HG03280 (cell line): ENCODE measurements around the gene APOBR.
"Not testable (repeated sequence)": the region's sequence is repeated elsewhere in the genome, so short reads cannot be mapped to it uniquely, and the experiment has no call there.

Experiments
- ATAC-seq: cut with Tn5 transposase; IDR thresholded peaks from one replicate; pipeline ENCODE4 v1.9.1; 2021; ENCODE audit warnings: mild to moderate bottlenecking, moderate library complexity; ENCODE audit not compliant: unreplicated experiment

Gene APOBR, protein sequence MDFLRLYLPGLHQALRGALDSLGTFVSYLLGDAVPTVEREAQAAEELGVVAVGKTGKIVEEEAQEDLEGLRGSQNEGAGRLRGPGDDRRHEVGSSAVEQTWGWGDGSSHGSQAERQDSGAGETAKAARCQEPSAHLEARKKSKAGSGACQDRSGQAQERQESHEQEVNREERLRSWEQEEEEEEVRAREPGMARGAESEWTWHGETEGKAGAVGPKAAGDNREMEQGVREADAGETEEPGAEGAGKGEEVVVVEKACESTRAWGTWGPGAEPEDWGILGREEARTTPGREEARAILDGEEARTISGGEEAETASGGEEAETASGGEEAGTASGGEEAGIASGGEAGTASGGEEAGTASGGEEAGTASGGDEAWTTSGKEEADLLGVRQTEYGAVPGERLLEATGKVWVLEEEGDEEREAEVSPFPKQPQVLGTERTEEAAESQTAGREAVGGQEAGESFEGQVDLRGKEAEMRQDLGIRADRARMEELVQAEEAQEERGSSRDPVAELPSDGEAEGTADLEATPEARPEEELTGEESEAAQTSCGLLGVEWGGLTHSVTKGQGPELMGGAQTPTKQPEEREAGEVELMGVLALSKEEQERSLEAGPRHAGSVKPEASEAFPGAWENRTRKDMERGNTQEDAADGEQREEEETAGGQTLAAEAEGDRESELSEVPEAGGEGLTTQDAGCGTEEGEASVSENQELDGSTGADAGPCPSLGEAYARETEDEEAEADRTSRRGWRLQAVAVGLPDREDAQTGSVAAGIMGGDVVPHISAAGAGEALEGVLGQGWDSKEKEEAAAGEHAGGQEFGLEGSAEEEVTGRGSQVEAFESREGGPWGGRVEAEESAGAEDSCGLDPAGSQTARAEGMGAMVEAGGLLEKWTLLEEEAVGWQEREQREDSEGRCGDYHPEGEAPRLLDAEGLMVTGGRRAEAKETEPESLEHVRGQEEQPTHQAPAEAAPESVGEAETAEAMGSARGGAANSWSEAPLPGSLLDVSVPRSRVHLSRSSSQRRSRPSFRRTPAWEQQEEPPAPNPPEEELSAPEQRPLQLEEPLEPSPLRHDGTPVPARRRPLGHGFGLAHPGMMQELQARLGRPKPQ

GRCh38 chr16:28494121-28494851 lies at the start of gene APOBR:
Gene APOBR, plus strand, starts transcription at chr16:28494643. Its CDS starts 39 bp downstream, at chr16:28494682.
- no peak for ATAC-seq

DNA sequence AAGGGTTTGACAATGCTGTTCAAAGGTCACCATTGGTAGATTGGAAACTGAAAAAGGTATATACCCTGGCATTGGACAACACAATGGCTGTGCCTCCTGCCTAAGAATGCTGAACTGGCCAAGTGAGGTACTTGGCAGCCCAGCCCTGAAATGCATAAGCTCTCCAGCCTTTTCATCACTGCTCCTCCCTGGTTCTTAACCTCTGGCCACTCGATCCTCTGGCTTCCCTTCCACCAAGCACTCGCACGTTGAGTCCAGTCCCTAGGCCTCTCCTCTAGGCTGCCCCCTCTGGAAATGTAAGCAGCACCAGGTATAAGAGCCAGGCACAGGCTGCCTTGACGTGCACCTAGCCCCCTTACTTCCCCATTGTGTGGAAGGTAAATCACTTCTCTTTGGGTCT lies 48.1 kb upstream of the APOBR start:
- not testable (repeated sequence) for ATAC-seq

GRCh38 chr16:28447081-28447480 lies 47.4 kb upstream of the APOBR start:
- not testable (repeated sequence) for ATAC-seq

- ATAC-seq: no peak
These were observed 20.7 kb upstream of the APOBR start for GRCh38 chr16:28473714-28474265.

DNA sequence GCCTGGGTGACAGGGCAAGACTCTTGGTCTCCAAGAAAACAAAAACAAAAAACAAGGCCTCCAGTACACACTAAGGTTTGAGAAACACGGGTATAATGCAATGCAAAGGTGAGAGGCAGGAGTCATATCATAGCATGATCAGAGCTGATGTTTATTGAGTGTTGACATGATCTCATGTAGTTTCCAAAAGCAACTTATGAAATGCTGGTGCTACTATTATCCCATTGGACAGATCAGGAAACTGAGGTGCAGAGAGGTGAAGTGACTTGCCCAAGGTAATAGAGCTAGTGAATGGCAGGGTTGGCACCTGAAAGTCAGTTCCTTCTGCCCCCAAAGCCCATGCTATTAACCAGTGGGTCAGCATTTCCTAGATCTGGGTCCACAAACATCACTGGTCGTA lies 19.2 kb upstream of the APOBR start:
- ATAC-seq: no peak

DNA sequence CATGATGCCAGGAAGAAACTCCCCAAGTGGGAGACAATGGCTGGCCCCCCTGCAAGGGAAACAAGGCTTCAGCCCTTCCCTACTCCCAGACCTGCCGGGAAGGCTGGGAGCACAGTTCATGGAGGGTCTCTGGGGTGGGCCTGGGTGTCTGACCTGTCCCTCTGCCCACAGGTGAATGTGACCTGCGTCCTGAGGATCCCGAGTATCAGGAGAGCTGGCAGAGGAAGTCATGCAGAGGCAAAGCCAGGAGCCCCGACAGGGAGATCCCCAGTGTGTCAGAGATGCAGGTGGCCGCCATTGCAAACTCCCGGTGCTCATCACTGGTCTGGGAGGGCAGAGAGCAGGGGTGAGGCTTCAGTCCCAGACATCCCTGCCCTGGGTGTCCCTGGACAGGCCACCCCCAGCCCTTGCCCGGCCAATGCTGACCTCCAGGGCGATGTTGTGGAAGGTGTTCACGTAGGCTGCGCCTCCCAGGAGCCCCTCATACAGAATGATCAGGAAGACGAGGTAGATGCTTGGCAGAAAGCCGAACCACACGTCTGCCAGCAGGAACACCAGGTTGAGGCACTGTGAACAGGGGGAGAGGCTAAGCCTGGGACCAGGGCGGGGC lies 17.0 kb upstream of the APOBR start:
- ATAC-seq: no peak

- ATAC-seq: no peak
These were observed 15.8 kb upstream of the APOBR start for GRCh38 chr16:28478506-28479180.

DNA sequence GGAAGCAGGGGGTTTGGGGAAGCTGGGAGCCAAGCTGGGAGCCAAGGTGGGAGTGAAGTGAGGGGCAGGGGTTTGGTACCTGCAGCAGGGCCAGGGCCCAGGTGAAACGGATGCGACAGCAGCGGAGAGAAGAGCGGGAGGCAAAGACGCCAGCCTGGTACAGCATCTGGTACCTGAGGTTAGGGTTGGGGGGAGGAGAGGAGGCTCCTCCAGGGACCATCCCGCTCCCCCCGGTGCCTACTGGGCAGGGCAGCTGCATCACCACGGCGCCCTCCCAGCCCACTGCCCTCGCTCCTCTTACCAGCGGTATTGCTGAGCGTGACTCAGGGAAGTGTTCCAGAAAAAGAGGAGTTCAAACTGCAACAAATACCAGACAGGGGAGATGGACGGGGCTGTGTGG lies 12.4 kb upstream of the APOBR start:
- no peak for ATAC-seq

- ATAC-seq: not testable (repeated sequence)
These were observed 11.1 kb upstream of the APOBR start for GRCh38 chr16:28483361-28483760.

- no peak for ATAC-seq
These were observed 8.2 kb upstream of the APOBR start for GRCh38 chr16:28486266-28486665.

DNA sequence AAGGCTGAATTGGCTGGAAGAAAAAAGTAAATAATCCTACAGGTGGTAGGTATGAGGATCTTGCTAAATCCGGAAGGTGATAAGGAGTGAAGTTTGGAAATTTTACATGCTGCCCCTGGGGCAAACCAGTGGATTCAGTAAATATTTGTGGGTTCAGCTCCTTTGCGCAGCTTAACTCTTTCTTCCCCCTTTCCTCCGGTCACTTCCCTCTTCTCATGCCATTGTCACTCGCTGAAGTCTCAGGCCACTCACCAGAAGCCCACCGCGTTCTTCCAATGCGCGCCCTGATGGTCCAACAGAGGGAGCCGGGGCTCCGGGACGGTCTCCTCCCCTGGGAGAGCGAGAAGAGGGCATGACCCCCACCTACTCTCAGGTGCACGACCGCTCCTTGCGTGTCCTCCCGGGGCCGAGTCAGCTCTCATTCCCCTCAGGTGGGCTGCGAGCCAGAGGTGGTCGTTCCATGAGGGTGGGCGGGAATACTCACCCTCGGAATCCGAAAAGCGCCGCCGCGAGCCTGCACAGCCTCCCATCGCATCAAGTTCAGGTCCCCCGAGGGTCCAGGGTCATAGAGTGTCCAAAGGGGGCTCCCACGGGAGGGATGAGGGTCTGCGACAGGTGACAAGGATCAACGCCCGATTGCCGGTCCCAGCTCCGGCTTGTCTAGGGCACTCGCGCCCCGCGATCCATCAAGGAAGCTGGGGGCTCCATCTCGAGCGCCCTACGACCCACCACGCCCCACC lies 3.0 kb upstream of the APOBR start:
- peak; percentile 3 for ATAC-seq

GRCh38 chr16:28491970-28492474 lies 2.4 kb upstream of the APOBR start, which contains the start of gene CLN3:
Gene CLN3, minus strand, starts transcription at chr16:28492074. Its CDS starts 315 bp downstream, at chr16:28491759.
- ATAC-seq: peak; percentile 78

- ATAC-seq: no peak
These were observed 1.9 kb upstream of the APOBR start for GRCh38 chr16:28492511-28492910.

GRCh38 chr16:28495098-28495793 lies 803 bp downstream of the APOBR start:
- no peak for ATAC-seq

GRCh38 chr16:28495795-28496749 lies 1.6 kb downstream of the APOBR start:
- ATAC-seq: no peak

GRCh38 chr16:28496844-28497243 lies 2.4 kb downstream of the APOBR start:
- ATAC-seq: no peak

DNA sequence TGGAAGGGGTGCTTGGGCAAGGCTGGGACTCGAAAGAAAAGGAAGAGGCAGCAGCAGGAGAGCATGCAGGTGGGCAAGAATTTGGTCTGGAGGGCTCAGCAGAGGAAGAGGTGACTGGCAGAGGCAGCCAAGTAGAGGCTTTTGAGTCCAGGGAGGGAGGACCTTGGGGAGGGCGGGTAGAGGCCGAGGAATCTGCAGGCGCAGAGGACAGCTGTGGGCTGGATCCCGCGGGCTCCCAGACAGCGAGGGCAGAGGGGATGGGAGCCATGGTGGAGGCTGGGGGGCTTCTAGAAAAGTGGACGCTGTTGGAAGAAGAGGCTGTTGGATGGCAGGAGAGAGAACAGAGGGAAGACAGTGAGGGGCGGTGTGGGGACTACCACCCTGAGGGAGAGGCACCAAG lies 2.9 kb downstream of the APOBR start:
- no peak for ATAC-seq
